Erythroblast (primary cell): ENCODE measurements around the gene DPYSL3.

Experiments
- GATA1 ChIP-seq: IDR thresholded peaks from 2 replicates; pipeline ENCODE4 v1.6.1; 2011; ENCODE audit warnings: low read depth, mild to moderate bottlenecking, control low read depth, low read length, moderate library complexity
- POLR2A ChIP-seq: IDR thresholded peaks from 2 replicates; pipeline ENCODE4 v1.6.1; 2011; ENCODE audit warnings: mild to moderate bottlenecking, low read length

GRCh38 chr5:147504535-147504934 is 5.3 kb downstream of the DPYSL3 start:
- TF ChIP-seq POLR2A (no peak), GATA1 (no peak)
